HG02981 (cell line): ENCODE results near the gene SORL1.

Source experiments
- ATAC-seq: cut with Tn5 transposase; IDR thresholded peaks from one replicate; pipeline ENCODE4 v1.9.1; 2021; ENCODE audit warnings: mild to moderate bottlenecking, moderate library complexity; ENCODE audit not compliant: unreplicated experiment

Gene SORL1

DNA sequence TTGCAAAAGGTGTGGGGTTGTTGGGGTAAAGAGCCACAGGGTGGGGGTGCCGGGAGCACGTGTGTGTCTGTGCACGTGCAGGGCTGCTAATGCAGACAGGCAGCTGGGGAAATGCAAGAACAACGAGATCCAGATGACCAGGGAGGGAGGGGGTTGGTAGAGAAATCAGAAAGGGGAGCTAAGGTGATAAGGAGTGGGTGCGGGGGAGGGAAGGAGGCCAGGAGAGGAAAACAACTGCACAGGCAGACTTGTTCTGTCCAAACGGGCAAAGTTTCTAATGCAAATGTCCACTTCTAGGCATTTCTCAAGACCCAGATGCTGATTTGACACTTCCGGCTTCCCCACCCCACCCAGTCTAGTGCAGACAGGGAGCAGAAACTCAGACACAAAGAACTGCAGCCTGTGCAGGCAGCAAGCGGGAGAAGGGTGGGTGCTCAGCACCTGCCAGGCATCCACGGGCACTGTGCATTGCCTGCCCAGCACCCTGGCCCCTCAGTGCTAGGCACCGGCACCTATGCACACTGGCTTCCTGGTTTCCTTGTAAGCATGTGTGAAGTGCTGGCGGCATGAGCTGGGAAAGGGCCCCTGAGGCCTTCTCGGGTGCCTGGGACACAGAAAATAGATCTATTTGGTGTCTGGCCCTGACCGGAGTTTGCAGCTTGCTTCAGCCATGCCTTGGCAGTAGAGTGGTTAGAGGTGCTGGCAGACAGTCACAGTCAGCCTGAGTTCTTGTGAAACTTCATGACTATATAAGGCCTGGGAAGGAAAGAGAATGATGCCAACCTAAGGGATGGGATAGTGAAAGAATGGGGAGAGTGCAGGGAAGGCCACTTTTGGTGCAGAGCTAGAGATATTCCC is 220.7 kb downstream of the SORL1 start:
- no peak for ATAC-seq

DNA sequence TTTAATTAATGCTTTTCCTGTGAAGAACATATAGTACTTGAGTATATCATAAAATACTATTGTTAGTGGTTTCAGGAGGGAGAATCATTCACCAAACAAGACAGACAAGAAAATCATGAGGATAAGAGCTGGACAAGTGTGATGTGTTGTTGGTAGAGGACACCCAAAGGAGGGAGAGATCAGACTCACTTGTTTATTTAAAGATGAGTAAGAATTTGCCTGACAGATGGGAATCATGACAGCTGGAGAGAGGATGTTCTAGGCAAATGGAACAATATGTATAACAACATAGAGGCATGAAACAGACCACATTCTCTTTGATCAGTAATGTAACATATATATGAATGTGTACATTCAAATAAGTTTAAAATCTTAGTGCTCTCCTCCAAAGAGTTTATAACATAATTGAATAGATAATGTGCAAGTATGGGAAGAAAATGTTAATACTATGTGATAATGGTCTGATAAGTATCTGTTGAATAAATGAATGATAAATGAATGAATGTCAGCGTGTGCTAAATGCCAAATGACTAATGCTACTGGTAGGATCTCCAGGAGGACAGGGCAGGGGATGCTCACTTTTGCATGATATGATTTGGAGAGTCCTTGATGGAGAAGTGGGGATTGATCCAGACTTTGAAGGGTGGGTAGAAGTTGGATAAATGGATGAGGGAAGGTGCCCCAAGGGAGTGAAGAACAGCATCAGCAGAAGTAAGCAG is 229.6 kb downstream of the SORL1 start:
- no peak for ATAC-seq
